Right forelimb (tissue), 1 donor: ENCODE data around the gene BCL2L13.
"Not testable (repeated sequence)": the region's sequence is repeated elsewhere in the genome, so short reads cannot be mapped to it uniquely, and the experiment has no call there.

Source experiments
- DNase-seq: peaks from one replicate; pipeline ENCODE4 v3.0.0-alpha.2; 2018

Gene BCL2L13

DNA sequence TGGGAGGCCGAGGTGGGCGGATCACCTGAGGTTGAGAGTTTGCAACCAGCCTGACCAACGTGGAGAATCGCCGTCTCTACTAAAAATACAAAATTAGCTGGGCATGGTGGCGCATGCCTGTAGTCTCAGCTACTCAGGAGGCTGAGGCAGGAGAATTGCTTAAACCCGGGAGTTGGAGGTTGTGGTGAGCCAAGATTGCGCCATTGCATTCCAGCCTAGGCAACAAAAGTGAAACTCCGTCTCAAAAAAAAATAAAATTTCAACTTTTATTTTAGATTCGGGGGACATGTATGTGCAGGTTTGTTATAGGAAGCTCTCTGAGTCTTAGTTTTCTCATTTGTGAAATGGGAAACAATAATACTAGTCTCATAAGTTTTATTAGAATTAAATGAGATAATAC, 58.6 kb downstream of the BCL2L13 start:
- DNase-seq, result not testable (repeated sequence)

DNA sequence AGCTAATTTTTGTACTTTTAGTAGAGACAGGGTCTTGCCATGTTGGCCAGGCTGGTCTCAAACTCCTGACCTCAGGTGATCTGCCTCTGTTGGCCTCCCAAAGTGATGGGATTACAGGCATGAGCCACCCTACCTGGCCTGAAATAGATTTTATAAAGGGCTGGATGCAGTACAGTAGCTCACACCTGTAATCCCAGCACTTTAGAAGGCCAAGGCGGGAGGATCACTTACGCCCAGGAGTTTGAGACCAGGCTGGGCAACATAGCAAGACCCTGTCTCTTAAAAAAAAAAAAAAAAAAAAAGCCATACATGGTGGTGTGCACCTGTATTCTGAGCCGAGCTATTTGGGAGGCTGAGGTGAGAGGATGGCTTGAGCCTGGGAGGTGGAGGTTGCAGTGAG, 59.7 kb downstream of the BCL2L13 start:
- not testable (repeated sequence) for DNase-seq

DNA sequence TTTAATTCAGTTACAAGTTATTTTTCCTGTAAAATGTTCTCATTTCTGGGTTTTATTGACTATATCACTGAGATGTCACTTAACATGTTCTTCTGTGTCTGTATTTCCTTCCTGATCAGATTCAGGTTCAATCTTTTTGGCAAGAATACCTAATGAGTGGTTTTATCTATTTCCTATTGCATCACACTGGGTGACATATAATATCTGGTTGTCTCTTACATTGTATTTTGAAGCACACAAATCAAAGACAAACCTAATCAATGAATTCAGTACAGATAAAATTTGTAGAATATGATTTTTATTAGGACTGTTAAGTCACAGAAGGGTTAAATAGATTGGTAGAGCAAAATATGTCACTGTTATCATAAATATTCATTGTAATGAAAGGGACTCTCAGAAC, 60.4 kb downstream of the BCL2L13 start:
- no peak for DNase-seq

DNA sequence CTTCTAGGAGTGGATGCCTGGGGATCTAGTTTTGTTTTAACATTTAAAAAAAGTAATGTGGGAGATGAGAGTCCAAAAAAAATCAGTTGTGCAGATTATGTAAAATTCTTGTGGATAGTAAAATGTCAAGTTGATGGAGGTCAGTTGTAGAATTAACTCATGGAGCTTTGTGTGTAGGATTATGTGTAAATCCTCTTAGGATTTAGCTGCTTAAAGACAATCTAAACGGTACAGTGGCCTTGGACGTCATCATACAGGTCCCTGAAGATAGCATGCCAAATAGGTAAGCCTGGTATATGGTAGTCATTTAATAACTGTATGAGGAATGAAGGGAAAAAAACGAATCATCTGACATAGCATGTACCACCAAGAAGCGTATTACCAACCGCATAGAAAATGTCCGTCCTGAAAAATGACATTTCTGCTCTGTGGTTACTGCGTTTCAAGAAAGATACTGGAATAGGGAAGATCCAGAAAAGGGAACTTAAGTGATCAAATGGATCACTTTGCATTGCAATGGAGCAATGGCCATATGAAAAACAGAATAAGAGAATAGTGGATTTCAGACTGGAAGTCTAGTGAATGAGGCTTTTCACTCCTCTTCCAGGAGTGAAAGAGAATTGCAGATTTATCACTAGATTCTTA, 61.3 kb downstream of the BCL2L13 start:
- no peak for DNase-seq

DNA sequence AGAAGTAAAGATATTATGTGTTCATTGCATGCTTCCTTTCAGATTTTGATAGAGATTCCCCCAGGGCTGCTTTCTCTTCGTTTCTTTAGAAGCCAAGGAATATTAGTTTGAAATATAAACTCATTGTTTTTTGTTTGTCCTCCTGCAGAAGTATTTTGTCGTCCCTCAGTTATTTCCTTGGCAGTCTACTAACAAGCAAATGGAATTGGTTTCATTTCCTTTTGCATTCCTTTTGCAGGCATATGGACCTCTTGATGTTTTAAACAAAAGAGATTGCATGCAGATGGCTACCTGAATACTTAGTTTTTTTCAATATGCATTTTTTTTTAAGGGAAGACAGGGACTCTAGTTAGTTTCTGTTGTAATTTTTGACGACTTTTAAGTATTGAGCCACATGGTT, 62.2 kb downstream of the BCL2L13 start:
- DNase-seq, result no peak

DNA sequence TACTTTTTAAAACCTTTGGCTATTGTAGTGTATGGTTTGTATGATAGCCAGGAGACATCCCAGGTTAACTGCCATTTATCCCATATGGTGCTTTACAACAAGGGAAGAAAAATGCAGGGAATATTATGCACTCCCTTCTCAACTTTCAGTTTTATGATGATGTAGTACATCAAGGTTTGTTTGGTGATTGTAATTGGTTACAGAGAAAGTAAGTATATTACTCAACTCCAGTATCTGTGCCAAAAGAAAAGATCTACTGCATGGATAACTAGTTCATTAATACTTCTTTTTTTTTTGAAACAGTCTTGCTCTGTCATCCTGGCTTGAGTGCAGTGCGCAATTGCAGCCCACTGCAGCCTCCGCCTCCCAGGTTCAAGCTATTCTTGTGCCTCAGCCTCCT, 65.3 kb downstream of the BCL2L13 start:
- DNase-seq, result no peak

DNA sequence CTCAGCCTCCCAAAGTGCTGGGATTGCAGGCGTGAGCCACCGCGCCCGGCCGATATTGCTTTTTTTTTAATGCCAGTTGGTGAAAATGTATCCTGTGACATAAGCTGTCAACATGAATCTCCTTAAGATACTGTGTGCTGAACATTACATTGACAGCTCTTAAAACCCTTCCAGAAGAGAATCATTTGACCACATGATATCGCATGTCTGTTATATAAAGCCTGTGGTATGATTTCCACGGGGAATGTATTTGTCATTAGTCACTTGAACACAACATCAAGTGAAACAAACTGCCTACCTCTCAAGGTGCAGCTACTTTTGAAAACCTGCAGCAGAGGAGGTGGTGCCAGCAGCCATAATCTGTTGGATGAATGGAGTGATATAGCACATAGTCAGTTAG, 67.0 kb downstream of the BCL2L13 start:
- DNase-seq, result no peak

DNA sequence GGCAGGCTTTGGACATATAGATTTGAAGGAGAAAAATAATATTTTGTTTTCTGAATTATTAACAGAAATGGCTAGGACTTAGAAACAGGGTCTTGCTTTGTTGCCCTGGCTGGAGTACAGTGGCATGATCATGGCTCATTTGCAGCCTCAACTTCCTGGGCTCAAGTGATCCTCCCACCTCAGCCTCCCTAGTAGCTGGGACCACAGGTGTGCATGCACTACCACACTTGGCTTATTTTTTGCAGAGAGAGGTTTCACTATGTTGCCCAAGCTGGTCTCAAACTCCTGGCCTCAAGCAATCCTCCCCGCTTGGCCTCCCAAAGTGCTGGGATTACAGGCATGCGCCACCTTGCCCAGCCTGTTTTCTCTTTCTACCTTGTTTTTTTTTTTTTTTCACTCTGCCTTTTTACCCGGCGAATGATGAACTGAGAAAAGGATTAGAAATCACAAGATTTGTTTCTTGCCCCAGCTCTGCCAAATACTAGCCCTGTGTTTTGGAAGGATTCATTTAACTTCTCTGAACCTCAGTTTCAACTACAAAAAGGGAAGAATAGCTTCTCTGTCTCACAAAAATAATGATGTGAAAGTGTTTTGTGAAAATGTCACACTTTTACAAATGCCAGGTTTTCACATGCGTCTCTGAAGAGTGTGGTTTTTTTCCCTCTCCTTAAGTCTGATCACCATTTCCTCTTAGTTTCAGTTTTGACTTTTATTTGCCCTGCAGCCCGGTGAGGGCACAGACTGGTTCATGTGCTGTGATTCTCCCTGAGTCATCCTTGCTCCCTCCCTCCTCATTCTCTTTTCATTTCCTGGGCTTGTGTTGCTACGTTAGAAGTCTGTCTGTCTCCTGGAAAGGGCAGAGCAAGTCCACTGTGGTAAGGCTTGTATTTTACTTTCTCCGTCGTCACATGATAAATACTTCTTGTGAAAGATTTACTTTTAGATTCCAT, 67.7 kb downstream of the BCL2L13 start:
- no peak for DNase-seq

DNA sequence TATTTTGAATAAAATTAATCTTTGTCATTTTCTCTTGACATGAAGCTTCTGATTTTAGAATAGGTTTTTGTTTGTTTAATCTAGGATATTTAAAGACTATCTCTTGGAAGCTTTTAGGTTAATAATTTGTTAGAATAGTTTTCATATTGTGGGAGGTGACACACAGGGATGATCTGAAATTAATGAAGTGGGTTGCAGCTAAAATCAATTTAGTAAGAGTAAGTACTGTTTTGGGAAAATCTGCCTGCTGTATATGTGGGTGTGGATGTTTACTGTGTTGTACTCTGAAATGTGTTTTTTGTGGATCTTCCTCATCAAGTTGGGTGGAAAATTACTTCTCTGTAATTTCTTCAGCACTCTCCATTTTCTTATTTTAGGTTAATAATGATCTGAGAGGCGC, 68.4 kb downstream of the BCL2L13 start:
- no peak for DNase-seq

DNA sequence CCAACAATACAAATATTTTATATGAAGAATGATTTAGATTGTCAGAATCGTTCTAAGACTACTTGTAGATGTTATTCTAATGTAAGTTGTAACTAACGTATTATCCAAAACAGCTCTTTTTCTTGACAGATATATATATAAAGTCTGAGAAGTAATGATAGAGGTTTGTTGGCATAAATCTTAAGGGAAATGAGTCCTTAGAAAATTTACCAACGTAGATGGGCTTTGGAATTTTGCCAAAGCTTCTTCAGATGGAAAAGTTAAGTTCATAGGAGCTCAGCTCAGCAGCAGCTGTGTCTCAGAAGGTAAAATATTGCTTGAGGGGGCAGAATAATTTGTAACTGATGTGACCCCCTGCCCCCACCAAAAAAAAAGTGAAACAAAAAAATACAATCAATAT, 69.0 kb downstream of the BCL2L13 start:
- DNase-seq, result no peak

DNA sequence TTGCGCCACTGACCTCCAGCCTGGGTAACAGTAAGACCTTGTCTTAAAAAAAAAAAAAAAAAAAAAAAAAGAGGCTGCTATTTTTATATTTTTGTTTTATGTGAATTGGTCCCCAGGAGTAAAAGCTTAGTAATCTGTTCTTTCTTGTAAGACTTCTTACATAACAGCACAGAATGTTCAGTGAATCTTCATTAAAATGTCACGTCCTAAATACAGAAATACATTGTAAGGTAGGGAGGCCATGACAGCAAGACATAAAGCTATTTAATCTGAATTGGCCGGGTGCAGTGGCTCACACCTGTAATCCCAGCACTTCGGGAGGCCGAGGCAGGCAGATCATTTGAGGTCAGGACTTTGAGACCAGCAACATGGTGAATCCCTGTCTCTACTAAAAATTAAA, 71.5 kb downstream of the BCL2L13 start:
- DNase-seq, result no peak

DNA sequence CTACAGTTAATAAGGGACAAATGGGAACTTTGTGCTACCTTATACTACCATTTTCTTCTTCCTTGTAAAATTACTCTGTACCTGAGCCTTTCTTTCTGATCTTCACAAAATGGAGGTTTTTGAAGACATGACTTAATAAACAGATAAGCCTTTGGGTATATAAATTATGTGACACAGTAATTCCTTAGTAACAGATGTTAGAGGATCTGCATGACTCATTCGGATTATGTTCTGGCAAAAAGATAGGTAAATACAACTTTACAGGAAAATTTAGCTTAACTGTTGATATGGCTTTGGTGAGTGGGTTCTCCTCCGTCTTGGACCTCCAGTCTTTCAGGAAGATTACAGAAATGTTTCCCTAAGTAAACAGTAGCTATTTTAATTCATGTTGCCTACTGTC, 73.9 kb downstream of the BCL2L13 start:
- no peak for DNase-seq

DNA sequence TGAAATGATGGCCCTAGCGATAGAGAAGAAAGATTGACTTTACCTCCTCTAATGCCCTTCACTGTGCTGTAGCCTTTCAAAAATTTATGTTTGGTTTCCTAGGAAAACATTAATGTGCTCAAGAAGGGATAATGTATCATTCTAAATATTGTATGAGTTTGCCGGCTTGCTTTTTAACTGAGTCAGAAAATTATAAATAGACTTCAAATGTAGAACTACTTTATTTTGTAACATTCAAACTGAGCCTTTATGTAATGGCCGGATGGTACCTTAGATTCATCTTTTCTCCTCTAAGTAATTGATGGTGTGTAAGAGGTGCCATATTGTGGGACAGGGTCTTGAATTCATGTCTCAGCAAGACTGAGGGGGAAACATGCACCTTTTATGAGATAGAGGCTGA, 78.0 kb downstream of the BCL2L13 start:
- no peak for DNase-seq

DNA sequence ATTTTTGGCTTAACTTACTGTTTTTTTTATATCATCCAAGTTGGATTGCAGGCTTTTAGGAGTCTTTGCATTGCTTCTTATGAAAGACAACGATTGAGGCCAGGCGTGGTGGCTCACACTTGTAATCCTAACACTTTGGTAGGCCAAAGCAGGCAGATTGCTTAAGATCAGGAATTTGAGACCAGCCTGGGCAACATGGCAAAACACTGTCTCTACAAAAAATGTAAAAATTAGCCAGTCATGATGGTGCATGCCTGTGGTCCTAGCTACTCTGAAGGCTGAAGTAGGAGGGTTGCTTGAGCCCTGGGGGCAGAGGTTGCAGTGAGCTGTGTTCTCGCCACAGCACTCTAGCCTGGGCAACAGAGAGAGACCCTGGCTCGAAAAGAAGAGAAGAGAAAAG, 79.2 kb downstream of the BCL2L13 start:
- DNase-seq, result no peak

DNA sequence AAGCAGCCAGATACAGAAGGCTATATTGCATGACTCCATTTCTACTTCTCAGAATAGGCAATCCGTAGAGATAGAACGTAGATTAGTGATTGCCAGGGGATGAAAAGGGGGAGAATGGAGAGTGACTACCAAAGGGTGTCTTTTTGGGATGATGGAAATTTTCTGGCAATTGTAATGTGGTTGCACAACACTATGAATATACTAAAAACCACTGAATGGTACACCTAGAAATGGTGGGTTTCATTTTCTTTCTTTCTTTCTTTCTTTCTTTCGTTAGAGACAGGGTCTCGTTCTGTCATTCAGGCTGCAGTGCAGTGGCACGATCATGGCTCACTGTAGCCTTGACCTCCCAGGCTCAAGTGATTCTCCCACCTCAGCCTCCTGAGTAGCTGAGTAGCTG, 81.4 kb downstream of the BCL2L13 start:
- DNase-seq, result no peak

DNA sequence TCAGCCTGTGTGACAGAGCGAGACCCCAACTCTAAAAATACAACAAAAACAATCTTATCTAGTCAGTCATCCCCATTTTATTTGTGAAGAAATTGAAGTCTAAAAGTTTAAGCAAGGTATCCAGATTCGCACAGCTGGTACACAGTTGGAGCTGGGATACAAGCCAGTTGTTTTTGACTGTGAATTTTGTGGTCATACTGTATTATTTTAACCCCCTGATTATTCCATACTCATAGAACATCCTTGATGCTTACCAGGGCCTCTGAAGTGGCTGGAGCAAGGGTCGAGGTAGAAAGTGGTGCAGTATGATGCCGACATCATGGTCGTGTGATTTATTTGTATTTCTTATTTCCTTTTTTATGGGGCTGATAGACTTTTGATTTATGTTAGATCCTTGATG, 85.7 kb downstream of the BCL2L13 start:
- no peak for DNase-seq

DNA sequence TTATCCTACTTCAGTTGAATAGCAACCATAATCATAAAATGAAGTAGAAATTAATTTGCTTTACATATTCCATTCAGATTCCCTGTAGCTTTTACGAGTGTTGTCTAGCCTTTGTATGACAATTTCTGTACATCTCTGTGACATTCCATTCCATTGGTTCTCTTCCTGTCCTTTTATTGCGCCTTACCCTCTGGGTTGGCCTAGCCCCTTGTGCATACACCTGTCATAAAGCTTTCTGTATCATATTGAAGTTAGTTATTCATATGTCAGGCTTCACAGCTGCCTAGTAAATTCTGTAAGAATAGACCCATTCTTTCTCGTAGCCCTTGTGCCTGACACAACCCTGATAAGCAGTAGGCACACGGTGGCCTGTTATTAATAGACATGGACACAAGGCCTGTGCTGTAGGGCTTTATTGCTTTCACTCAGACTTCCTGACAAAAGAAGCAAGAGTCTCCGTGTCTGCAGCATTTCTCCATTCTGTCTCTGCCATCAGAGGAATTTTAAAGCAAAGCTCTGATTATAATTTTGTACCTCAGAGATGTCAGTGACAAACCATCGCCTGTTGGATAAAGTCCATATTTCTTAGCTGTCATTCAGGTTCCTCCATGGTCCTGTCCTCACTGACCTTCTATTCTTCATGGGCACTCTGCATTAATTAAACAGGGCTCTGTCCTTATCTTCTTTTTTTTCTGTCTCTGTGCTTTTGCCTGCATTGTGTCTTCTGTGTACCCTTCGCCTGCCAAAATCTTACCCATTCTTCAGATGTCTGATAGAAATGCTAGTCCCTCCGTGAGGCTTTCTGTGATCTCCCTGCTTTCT, 86.3 kb downstream of the BCL2L13 start:
- no peak for DNase-seq

DNA sequence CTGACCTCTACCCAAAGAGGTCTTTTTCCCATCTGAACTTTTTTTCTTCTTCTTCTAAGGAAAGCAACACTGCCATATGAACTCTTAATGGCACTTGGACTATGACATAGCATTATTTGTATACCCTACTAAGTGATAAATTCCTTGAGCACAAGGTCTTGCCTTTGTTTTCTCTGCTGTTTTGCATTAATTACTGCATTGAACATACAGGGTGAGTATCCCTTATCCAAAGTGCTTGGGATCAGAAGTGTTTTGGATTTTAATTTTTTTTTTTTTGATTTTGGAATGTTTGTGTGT, 86.9 kb downstream of the BCL2L13 start:
- DNase-seq, result no peak

DNA sequence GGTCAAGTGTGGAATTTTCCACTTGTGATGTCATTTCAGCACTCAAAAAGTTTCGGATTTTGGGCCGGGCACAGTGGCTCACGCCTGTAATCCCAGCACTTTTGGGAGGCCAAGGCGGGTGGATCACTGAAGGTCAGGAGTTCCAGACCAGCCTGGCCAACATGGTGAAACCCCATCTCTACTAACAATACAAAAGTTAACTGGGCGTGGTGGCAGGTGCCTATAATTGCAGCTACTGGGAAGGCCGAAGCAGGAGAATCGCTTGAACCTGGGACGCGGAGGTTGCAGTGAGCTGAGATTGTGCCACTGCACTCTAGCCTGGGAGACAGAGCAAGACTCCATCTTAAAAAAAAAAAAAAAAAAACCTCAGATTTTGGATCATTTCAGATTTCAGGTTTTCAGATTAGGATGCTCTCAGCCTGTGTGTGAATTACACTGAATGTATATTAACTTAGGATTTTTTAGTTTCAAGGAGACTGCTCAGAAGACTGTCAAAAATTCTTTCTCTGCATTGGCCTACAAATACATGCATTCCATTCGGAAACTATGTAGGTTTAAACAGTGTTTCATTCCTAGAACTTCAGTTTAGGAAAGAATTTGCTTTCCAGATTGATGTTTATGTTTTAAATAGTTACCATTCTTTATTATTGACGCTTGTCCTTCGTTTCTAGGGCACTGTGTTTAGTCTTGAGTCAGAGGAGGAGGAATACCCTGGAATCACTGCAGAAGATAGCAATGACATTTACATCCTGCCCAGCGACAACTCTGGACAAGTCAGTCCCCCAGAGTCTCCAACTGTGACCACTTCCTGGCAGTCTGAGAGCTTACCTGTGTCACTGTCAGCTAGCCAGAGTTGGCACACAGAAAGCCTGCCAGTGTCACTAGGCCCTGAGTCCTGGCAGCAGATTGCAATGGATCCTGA, 87.7 kb downstream of the BCL2L13 start:
- DNase-seq, result no peak

DNA sequence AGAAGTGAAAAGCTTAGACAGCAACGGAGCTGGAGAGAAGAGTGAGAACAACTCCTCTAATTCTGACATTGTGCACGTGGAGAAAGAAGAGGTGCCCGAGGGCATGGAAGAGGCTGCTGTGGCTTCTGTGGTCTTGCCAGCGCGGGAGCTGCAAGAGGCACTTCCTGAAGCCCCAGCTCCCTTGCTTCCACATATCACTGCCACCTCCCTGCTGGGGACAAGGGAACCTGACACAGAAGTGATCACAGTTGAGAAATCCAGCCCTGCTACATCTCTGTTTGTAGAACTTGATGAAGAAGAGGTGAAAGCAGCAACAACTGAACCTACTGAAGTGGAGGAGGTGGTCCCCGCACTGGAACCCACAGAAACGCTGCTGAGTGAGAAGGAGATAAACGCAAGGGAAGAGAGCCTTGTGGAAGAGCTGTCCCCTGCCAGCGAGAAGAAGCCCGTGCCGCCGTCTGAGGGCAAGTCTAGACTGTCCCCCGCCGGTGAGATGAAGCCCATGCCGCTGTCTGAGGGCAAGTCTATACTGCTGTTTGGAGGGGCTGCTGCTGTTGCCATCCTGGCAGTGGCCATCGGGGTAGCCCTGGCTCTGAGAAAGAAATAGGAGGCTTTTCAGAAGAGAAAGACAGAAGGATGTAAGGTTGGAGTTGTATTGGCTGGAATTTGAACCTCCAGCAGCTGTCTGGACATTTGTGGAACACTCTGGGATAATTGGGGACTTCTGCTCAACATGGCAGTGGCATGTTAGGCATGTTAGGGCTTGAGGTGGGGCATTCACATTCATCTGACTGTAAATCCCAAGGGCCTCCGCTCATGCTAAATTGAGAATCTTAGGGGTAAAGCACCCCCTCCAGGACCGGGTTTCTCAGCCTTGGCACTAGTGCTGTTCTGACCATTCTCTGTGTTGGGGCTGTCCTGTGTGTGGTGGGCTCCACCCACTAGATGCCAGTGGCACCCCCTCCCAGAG, 88.7 kb downstream of the BCL2L13 start:
- DNase-seq, result no peak

DNA sequence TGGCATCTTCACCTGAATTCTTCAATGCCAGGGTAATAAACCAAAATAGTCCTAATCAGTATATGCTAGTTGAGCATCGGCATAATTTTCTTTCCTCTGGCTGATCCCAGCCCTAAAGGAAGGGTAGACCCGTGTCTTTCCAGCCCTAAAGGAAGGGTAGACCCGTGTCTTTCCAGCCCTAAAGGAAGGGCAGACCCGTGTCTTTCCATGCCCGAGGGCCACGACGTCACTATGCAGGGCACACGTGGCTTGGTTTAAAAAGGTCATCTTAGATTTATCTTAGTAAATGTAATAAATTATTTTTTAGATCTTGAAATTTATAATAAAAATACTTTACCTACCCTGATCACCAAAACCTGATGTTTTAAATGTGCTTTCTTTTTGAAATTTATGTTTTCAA, 90.2 kb downstream of the BCL2L13 start:
- no peak for DNase-seq
